IgD-negative memory B cell (primary cell): ENCODE results near the gene DBP. TPM values are rescaled to one million over a fixed set of nuclear protein-coding genes. Genes with fewer than 3 reads are reported as not detected.
A peak's percentile ranks its signal among the peaks of the same experiment; 100 is the strongest.
"Not testable (repeated sequence)": the region's sequence is repeated elsewhere in the genome, so short reads cannot be mapped to it uniquely, and the experiment has no call there.

Experiments
- H3K27ac Mint-ChIP-seq, 3 donors: one replicate each; pipeline ENCODE4 v1.8.0; 2020 to 2022; ENCODE audit warnings: mild to moderate bottlenecking in 3 of 3, mixed read lengths in 3 of 3, moderate library complexity in 1 of 3
- H3K27me3 Mint-ChIP-seq: one replicate; pipeline ENCODE4 v1.8.0; 2021; ENCODE audit warnings: mixed read lengths
- H3K36me3 Mint-ChIP-seq: one replicate; pipeline ENCODE4 v1.8.0; 2020; ENCODE audit warnings: mild to moderate bottlenecking, mixed read lengths
- H3K4me1 Mint-ChIP-seq, 3 donors: one replicate each; pipeline ENCODE4 v1.8.0; 2020 to 2022; ENCODE audit warnings: mixed read lengths in 3 of 3, mild to moderate bottlenecking in 1 of 3
- H3K4me3 Mint-ChIP-seq, 4 donors: one replicate each; pipeline ENCODE4 v1.8.0; 2020 to 2022; ENCODE audit warnings: mild to moderate bottlenecking in 4 of 4, mixed read lengths in 4 of 4, moderate library complexity in 3 of 4
- H3K9me3 Mint-ChIP-seq, 3 donors: one replicate each; pipeline ENCODE4 v1.8.0; 2020 to 2021; ENCODE audit warnings: mixed read lengths in 3 of 3, mild to moderate bottlenecking in 1 of 3
- polyA plus RNA-seq: library from polyadenylated mRNA; unstranded; fragments of 300-500 nt; fragmentation: Illumina TruSeq; gene quantifications from one replicate; pipeline ENCODE4 v1.2.3, GENCODE V29; 2021

The DBP gene, protein sequence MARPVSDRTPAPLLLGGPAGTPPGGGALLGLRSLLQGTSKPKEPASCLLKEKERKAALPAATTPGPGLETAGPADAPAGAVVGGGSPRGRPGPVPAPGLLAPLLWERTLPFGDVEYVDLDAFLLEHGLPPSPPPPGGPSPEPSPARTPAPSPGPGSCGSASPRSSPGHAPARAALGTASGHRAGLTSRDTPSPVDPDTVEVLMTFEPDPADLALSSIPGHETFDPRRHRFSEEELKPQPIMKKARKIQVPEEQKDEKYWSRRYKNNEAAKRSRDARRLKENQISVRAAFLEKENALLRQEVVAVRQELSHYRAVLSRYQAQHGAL
- polyA plus RNA-seq: 86.1 TPM

DNA sequence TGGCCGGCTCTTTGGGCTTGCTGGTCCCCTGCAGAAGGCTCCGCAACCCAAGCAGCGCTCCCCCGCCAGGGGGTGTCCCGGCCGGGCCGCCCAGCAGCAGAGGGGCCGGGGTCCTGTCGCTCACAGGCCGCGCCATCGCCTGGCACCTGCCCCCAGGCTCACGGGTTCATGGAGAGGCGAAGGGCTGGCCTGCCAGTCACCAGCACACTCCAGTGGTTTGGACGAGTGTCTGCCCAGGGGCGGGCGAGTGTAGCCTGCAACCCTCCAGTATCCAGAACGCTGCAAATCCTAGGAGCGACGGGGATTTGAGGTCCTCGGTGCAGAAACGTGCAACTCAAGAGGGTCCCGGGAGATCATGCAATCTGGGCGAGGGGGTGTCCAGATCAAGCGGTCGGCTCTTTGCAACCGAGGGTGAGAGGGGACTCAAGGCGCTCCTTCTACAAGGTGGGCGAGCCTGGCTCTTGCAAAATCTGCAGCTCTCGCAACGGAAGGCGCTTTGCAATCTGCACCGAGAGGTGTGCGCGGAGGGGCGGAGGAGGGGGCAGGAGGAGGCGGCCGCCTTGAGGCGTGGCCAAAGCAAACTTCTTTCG is at the start of gene DBP:
Gene DBP, minus strand, starts transcription at position 521 of the 590 bp plus-strand sequence. Its CDS starts 385 bp downstream, at position 136.
- peak within 1 kb of the TSS; percentile 84 to 99 (median 98) for H3K27ac Mint-ChIP-seq
- H3K4me1 Mint-ChIP-seq: peaks cover 13 to 26% (median 25%) of the 10 kb centered on the region in 3 donors
- no peaks in the 10 kb centered on the region for H3K9me3 Mint-ChIP-seq
- H3K27me3 Mint-ChIP-seq: no peaks in the 10 kb centered on the region
- peak within 1 kb of the TSS; percentile 83 to 98 (median 96) for H3K4me3 Mint-ChIP-seq
- peaks cover 7% of the 10 kb centered on the region for H3K36me3 Mint-ChIP-seq

DNA sequence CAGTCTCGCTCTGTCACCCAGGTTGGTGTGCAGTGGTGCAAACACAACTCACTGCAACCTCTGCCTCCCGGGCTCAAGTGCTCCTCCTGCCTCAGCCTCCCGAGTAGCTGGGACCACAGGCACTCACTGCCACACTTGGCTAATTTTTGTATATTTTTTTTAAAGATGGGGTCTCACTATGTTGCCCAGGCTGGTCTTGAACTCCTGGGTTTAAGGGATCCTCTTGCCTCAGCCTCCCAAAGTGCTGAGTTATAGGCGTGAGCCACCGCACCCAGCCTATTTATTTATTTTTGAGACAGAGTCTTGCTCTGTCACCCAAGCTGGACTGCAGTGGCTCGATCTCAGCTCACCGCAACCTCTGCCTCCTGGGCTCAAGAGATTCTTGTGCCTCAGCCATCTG is 49.5 kb upstream of the DBP start:
- not testable (repeated sequence) for H3K4me3 Mint-ChIP-seq, H3K27me3 Mint-ChIP-seq, H3K4me1 Mint-ChIP-seq, H3K36me3 Mint-ChIP-seq, H3K27ac Mint-ChIP-seq, H3K9me3 Mint-ChIP-seq

DNA sequence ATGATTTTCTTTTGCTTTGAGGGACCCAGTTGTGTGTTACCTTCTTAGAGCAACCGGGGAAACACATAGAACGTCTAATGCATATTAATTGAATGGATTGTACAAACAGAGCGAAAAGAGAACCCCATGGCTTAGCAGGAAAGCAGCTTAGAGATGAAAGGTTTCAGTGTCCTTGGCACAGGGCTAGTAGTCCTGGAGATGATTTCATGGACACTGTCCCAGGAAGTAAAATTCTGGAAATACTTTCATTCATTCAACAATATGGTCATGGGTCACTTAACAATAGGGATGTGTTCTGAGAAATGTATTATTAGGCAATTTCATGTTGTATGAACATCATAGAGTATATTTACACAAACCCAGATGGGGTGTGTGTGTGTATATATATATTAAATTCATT is 48.9 kb upstream of the DBP start:
- H3K27me3 Mint-ChIP-seq: peaks cover 2% of the 10 kb centered on the region
- H3K9me3 Mint-ChIP-seq: no peaks in the 10 kb centered on the region
- H3K36me3 Mint-ChIP-seq: peaks cover 1% of the 10 kb centered on the region
- no peak overlapping the region for H3K4me3 Mint-ChIP-seq
- no peaks in the 10 kb centered on the region for H3K4me1 Mint-ChIP-seq
- no peak overlapping the region for H3K27ac Mint-ChIP-seq

DNA sequence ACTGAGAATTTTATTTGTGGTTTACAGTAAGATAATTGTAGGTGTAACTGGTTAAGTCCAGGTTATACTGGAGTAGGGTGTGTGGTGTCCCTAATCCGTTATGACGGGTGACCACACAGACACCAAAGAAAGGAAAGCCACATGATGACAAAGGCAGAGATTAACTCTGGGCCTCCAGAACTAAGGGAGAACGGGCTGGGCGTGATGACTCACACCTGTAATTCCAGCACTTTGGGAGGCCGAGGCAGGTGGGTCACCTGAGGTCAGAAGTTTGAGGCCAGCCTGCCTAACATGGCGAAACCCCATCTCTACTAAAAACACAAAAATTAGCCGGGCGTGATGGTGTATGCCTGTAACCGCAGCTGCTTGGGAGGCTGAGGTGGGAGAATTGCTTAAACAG is 48.4 kb upstream of the DBP start:
- Mint-ChIP-seq H3K36me3 (peaks cover 1% of the 10 kb centered on the region), H3K9me3 (no peaks in the 10 kb centered on the region), H3K27ac (no peak overlapping the region), H3K4me1 (no peaks in the 10 kb centered on the region), H3K4me3 (no peak overlapping the region), H3K27me3 (peaks cover 2% of the 10 kb centered on the region)

DNA sequence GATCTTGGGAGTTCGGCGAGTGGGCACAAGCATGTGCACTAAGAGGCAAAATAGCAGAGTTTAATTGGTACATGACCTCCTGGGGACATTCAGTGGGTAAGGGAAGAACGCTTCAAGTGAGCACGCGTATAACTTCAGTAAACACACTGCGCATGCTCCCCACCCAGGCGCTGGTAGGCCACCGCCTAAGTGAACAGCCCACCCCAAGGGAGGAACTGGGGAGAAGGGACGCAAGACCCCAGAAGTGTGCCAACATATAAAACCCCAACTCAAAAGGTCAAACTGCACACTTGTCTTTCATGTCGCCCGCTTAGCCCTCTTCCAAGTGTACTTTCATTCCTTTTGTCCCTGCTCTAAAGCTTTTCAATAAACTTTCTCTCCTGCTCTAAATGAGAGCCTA is 46.2 kb upstream of the DBP start:
- Mint-ChIP-seq H3K4me3 (no peak overlapping the region), H3K27me3 (peaks cover 2% of the 10 kb centered on the region), H3K27ac (no peak overlapping the region), H3K4me1 (no peaks in the 10 kb centered on the region), H3K36me3 (peaks cover 1% of the 10 kb centered on the region), H3K9me3 (no peaks in the 10 kb centered on the region)

DNA sequence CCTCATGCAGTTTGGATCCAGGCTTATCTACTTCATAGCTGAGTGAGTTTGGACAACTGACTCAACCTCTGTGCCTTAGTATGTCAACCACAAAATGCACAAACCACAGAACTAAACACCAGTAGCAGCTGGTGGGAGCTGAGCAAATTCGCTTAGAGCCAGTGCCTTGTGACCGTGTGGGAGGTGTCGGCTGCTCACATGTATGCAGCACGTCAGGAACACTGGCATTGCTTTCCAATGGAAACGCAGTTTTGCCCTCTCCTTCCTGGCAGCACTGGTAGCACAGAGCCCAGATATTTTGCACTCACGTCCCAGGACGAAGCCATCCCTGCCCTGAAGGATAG is 43.9 kb upstream of the DBP start:
- Mint-ChIP-seq H3K9me3 (no peaks in the 10 kb centered on the region), H3K27me3 (peaks cover 2% of the 10 kb centered on the region), H3K4me1 (no peaks in the 10 kb centered on the region), H3K36me3 (peaks cover 1% of the 10 kb centered on the region), H3K27ac (no peak overlapping the region), H3K4me3 (no peak overlapping the region)

DNA sequence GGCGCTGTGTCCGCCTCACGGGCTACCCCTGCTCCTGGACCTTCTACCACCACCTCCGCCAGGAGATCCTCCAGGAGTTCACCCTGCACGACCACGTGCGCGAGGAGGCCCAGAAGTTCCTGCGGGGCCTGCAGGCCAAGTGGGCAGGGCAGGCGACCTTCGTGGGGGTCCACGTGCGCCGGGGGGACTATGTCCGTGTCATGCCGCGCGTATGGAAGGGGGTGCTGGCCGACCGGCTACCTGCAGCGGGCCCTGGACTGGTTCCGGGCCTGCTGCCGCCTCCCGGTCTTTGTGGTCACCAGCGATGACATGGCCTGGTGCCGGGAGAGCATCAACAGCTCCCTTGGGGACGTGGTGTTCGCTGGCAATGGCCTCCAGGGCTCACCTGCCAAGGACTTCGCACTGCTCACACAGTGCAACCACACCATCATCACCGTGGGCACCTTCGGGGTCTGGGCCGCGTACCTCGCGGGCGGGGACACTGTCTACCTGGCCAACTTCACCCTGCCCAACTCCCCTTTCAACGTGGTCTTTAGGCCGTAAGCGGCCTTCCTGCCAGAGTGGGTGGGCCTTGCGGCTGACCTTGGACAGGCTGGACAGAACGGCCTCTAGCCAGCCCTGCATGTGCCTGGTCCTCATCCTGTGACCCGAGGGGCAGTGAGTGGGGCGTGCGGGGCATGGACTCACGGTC is 43.4 kb upstream of the DBP start:
- peaks cover 1% of the 10 kb centered on the region for H3K36me3 Mint-ChIP-seq
- peaks cover 0 to under 1% (median 0%) of the 10 kb centered on the region in 3 donors for H3K4me1 Mint-ChIP-seq
- no peak overlapping the region for H3K27ac Mint-ChIP-seq
- H3K4me3 Mint-ChIP-seq: no peak overlapping the region
- H3K9me3 Mint-ChIP-seq: no peaks in the 10 kb centered on the region
- peaks cover 2% of the 10 kb centered on the region for H3K27me3 Mint-ChIP-seq

DNA sequence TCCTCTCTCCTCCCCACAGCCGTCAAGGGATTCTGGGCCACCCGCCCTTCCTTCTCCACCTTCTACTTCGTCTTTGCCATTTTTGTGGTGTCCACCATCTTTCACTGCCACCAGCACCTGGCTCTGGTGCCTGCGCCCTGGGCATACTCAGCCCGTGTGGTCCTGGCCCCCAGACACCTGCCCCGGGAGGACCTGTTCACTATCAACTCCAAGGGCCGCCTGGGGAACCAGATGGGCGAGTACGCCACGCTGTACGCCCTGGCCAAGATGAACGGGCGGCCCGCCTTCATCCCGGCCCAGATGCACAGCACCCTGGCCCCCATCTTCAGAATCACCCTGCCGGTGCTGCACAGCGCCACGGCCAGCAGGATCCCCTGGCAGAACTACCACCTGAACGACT is 42.8 kb upstream of the DBP start:
- H3K36me3 Mint-ChIP-seq, H3K27me3 Mint-ChIP-seq, H3K4me1 Mint-ChIP-seq, H3K9me3 Mint-ChIP-seq, H3K27ac Mint-ChIP-seq, H3K4me3 Mint-ChIP-seq: not testable (repeated sequence)

DNA sequence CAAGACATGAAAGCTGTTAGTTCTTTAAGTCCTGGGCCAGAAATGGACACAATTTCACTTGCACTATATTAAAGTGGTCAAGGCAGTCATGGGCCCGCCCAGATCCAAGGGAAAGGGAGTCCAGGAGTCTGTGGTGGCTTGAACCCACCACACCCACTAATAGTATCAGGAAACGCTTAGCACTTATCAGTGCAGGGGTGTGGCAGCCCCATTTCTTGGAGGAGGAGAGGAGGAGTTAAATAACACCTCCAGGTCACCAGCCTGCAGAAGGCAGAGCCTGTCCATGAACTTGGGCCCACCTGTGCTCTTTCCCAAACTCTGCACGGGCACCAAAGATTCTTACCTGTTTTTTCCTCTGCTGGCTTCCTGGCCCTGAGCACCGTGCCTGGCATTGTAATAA is 41.0 kb upstream of the DBP start:
- H3K27ac Mint-ChIP-seq: no peak overlapping the region
- H3K36me3 Mint-ChIP-seq: peaks cover 1% of the 10 kb centered on the region
- peaks cover 1% of the 10 kb centered on the region for H3K27me3 Mint-ChIP-seq
- H3K4me3 Mint-ChIP-seq: no peak overlapping the region
- H3K9me3 Mint-ChIP-seq: no peaks in the 10 kb centered on the region
- H3K4me1 Mint-ChIP-seq: peaks cover 5 to 6% (median 5%) of the 10 kb centered on the region in 3 donors

DNA sequence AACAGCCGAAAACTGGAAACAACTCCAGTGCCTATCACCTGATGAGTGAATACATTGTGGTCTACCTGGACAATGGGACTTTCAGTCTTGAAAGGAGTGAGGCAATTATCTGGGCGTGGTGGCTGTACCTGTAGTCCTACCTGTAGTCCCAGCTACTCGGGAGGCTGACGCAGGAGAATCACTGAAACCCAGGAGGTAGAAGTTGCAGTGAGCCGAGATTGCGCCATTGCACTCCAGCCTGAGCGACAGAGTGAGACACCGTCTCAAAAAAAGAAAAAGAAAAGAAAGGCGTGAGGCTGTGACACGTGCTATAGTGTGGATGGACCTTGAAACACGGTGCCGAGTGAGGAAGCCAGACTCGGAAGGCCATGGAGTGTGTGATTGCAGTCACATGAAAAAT is 39.7 kb upstream of the DBP start:
- peak overlapping the region in 1 of 4 donors; percentile 57 for H3K4me3 Mint-ChIP-seq
- H3K4me1 Mint-ChIP-seq: peaks cover 5 to 6% (median 5%) of the 10 kb centered on the region in 3 donors
- no peaks in the 10 kb centered on the region for H3K27me3 Mint-ChIP-seq
- no peak overlapping the region for H3K27ac Mint-ChIP-seq
- no peaks in the 10 kb centered on the region for H3K9me3 Mint-ChIP-seq
- H3K36me3 Mint-ChIP-seq: peaks cover 1% of the 10 kb centered on the region

DNA sequence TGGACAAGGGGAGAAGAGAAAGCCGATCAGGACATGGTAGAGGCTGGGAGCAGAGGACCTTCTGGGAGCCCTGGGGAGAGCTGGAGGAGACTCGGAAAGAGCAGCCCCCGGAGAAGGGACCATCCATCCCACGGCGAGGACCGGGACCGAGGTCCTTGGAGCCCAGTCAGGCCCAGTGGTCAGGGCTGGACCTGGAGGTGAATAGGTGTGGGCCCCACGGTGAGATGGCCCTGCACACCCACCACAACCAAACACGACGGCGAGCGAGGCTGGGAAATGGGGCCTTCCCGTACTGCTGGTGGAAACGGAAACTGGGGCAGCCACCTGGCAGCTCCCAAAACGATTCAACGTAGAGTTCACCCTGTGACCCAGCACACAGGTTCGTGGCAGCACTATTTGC is 39.3 kb upstream of the DBP start:
- no peaks in the 10 kb centered on the region for H3K36me3 Mint-ChIP-seq
- peak overlapping the region in 1 of 3 donors; percentile 35 for H3K27ac Mint-ChIP-seq
- H3K9me3 Mint-ChIP-seq: no peaks in the 10 kb centered on the region
- H3K27me3 Mint-ChIP-seq: no peaks in the 10 kb centered on the region
- H3K4me3 Mint-ChIP-seq: no peak overlapping the region
- H3K4me1 Mint-ChIP-seq: peaks cover 5 to 6% (median 5%) of the 10 kb centered on the region in 3 donors

DNA sequence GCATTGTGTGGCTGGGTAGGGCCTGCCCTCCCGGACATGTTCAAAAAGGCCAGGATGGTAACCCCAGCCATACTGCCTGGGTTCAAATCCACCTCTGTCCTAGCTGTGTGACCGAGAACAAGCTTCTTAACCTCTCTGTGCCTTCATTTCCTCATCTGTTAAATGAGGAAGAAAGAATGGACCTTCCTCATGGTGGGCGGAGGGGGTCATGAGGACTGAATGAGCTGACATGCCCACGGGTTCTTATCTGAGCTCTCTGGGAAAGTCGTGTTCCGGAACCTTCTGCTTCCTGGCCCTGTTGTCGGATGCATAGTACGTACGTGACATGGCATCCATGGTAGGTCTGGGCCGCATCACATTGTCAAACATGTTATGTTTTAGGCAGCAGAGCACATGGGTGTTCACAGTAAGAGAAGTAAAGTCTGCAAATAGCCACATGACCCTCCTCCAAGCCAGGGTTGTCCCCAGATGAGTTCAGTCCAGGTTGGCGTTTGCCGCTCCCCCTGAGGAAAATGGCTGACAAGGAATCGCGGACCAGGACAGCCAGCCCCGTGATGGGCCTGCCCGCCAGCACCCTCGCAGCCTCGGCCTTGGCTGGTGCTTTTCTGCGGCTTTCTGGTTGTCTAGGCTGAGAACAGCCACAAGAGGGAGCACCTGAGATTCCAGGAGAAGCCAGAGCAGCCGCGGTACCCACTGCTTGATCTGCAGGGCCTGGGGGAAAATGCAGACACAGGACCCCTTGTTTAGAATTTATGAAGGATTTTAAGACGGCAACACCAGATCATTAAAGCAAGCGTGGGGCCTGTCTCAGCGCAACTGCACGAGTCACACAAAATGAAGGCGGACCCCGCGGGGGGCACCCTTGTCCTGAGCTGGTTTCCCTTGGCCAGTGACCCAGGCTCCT is 38.0 kb upstream of the DBP start:
- peaks cover 5 to 6% (median 5%) of the 10 kb centered on the region in 3 donors for H3K4me1 Mint-ChIP-seq
- H3K36me3 Mint-ChIP-seq: no peaks in the 10 kb centered on the region
- H3K27me3 Mint-ChIP-seq: no peaks in the 10 kb centered on the region
- peak overlapping the region in 1 of 3 donors; percentile 64 for H3K27ac Mint-ChIP-seq
- H3K4me3 Mint-ChIP-seq: no peak overlapping the region
- H3K9me3 Mint-ChIP-seq: no peaks in the 10 kb centered on the region

DNA sequence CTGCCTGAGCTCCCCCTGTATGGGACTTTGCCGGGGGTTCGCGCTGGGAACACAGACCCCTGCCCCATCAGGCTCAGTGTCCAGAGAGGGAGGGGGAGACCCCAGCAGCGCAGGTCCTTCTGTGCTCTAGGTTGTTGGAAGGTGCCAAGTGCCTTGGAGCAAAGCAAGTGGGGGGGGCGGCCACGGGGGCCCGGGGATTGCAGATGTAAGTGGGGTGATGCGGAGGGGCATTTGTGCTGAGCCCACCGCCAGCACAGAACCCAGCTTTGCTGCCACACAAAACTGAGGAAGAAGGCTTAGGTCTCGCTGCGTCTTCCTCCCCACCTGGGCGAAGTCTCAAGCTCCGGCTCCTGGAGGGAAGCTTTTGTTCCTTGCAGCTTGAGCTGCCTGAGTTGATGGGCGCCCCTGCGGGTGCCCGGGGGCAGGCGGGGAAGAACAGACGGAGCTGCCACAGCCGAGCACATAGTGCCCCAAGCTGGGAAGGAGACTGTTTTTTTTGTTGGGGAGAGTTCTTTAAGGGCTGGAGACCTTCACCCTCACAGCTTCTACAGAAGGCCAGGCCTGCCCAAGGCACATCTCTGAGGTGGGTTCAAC is 37.1 kb upstream of the DBP start:
- Mint-ChIP-seq H3K36me3 (no peaks in the 10 kb centered on the region), H3K4me1 (peaks cover 5 to 6% (median 5%) of the 10 kb centered on the region in 3 donors), H3K27ac (peak overlapping the region in 1 of 3 donors; percentile 64), H3K9me3 (no peaks in the 10 kb centered on the region), H3K4me3 (no peak overlapping the region), H3K27me3 (no peaks in the 10 kb centered on the region)

DNA sequence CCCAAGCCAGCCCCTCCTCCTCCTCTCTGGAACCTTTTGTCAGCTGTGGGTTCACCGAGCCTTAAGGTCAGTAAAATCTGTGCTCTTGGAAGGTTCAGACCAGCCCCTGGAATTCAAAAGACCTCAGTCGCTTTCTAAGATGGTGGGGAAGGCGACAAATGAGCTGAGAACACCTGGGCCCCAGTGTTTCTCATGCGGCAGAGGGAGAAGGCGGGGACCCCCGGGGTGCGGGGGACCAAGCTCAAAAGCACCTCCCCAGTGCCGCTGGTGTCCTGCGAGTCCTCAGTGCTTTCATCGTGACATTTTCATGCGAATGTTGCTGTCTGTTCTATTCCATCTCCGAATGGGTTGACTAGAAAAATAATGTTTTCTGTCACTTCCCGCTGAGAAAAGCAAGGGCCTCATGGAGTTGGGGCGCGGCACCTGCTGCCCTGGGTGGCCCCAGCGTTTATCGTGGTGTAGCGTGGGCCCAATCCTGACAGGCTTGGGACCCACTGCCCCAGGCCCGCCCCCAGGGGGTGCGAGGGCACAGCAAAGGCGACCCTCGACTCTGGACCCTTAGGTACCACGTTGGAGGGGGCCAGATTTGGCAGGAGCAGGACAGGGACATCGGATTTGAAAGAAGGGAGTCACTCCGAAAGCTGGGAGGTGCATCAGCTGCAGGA is 36.4 kb upstream of the DBP start:
- no peaks in the 10 kb centered on the region for H3K36me3 Mint-ChIP-seq
- H3K4me1 Mint-ChIP-seq: peaks cover 5 to 6% (median 5%) of the 10 kb centered on the region in 3 donors
- H3K4me3 Mint-ChIP-seq: no peak overlapping the region
- no peaks in the 10 kb centered on the region for H3K9me3 Mint-ChIP-seq
- no peaks in the 10 kb centered on the region for H3K27me3 Mint-ChIP-seq
- no peak overlapping the region for H3K27ac Mint-ChIP-seq
